HEK293T (cell line): ENCODE measurements around the gene STRADA.

ENCODE experiments used
- ARNT ChIP-seq: fragments of 450-650 bp; IDR thresholded peaks from 2 replicates; pipeline ENCODE4 v1.6.1; 2017; ENCODE audit warnings: mild to moderate bottlenecking
- BHLHE40 ChIP-seq: fragments of 450-650 bp; IDR thresholded peaks from 2 replicates; pipeline ENCODE4 v1.6.1; 2016; ENCODE audit warnings: mild to moderate bottlenecking, moderate library complexity, borderline replicate concordance
- ELF4 ChIP-seq: fragments of 450-650 bp; IDR thresholded peaks from 2 replicates; pipeline ENCODE4 v1.6.1; 2017; ENCODE audit warnings: antibody characterized with exemption
- FOXK2 ChIP-seq: fragments of 450-650 bp; IDR thresholded peaks from 2 replicates; pipeline ENCODE4 v1.6.1; 2016; ENCODE audit warnings: mild to moderate bottlenecking
- FOXM1 ChIP-seq: fragments of 450-650 bp; IDR thresholded peaks from 2 replicates; pipeline ENCODE4 v1.6.1; 2017; ENCODE audit warnings: mild to moderate bottlenecking, borderline replicate concordance
- L3MBTL2 ChIP-seq: fragments of 450-650 bp; conservative IDR thresholded peaks from 2 replicates; pipeline ENCODE4 v1.6.1; 2016; ENCODE audit warnings: mild to moderate bottlenecking
- LEF1 ChIP-seq: fragments of 450-650 bp; IDR thresholded peaks from 2 replicates; pipeline ENCODE4 v1.6.1; 2017; ENCODE audit warnings: mild to moderate bottlenecking, borderline replicate concordance
- NFRKB ChIP-seq: fragments of 450-650 bp; IDR thresholded peaks from 2 replicates; pipeline ENCODE4 v1.6.1; 2016; ENCODE audit warnings: mild to moderate bottlenecking, moderate library complexity
- SP1 ChIP-seq: fragments of 450-650 bp; IDR thresholded peaks from 2 replicates; pipeline ENCODE4 v1.6.1; 2017
- SUZ12 ChIP-seq: fragments of 450-650 bp; IDR thresholded peaks from 2 replicates; pipeline ENCODE4 v1.6.1; 2016; ENCODE audit warnings: mild to moderate bottlenecking
- TARDBP ChIP-seq: fragments of 450-650 bp; IDR thresholded peaks from 2 replicates; pipeline ENCODE4 v1.6.1; 2016
- ZNF384 ChIP-seq: fragments of 450-650 bp; IDR thresholded peaks from 2 replicates; pipeline ENCODE4 v1.6.1; 2016
- TF ChIP-seq, protein P1 (sequence below): fragments of 450-650 bp; IDR thresholded peaks from 2 replicates; pipeline ENCODE4 v1.6.1; 2016

GRCh38 chr17:63658366-63658765, 83.2 kb downstream of the STRADA start:
- TF ChIP-seq BHLHE40 (no peak), ELF4 (no peak), NFRKB (no peak), ARNT (no peak), TARDBP (no peak), LEF1 (no peak), SUZ12 (no peak), FOXM1 (no peak), L3MBTL2 (no peak), SP1 (no peak), FOXK2 (no peak), ZNF384 (no peak)
- TF ChIP-seq, protein P1, sequence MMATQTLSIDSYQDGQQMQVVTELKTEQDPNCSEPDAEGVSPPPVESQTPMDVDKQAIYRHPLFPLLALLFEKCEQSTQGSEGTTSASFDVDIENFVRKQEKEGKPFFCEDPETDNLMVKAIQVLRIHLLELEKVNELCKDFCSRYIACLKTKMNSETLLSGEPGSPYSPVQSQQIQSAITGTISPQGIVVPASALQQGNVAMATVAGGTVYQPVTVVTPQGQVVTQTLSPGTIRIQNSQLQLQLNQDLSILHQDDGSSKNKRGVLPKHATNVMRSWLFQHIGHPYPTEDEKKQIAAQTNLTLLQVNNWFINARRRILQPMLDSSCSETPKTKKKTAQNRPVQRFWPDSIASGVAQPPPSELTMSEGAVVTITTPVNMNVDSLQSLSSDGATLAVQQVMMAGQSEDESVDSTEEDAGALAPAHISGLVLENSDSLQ: no peak
